ENCODE data around the gene HPCAL4. TPM values are rescaled to one million over a fixed set of nuclear protein-coding genes. Genes with fewer than 3 reads are reported as not detected.
A peak's percentile ranks its signal among the peaks of the same experiment; 100 is the strongest.

Gene HPCAL4
- total and polyA plus RNA-seq, 9 of the 15 experiments (the other 6 are each of a cell fraction or from before 2014, with no cell fraction given): 0.01 to 0.04 (median 0.04) TPM; not detected in 4

DNA sequence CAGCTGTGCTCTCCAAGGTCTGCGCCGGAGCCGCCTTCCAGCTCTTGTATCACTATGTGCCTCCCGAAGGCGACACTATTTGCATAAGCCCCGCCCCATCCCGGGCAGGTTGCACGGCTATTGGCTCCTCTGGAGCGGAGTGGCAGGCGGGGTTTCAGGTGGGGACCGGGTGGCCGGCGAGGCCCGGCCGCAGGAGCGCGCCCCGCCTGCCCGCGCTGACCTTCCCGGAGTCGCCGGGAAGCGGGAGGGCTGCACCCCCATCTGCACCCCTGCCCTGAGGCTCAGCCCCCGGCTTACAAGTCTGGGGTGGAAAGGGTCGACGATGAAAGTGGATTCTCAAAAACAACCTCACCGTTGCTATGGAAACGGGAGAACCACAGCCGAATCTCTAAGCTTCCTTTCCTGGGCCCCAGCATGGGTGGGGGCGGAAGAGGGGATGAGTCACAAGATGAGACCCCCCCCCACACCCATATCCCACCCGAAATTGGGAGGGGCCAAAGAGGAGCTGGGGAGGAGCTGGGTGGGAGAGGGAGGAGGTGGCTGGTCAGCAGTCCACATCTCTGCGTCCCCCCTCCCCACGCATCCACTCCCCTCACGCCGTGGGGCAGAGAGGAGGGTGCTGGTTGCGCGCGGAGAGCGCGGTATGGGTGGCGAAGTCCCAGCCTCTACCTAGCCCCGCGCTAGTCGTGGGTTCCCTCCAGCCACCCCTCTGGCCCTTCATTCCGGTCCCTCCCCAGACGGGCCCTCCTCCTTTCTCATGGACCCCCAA is at the start of gene HPCAL4 (continued):
- TF ChIP-seq, protein P1, sequence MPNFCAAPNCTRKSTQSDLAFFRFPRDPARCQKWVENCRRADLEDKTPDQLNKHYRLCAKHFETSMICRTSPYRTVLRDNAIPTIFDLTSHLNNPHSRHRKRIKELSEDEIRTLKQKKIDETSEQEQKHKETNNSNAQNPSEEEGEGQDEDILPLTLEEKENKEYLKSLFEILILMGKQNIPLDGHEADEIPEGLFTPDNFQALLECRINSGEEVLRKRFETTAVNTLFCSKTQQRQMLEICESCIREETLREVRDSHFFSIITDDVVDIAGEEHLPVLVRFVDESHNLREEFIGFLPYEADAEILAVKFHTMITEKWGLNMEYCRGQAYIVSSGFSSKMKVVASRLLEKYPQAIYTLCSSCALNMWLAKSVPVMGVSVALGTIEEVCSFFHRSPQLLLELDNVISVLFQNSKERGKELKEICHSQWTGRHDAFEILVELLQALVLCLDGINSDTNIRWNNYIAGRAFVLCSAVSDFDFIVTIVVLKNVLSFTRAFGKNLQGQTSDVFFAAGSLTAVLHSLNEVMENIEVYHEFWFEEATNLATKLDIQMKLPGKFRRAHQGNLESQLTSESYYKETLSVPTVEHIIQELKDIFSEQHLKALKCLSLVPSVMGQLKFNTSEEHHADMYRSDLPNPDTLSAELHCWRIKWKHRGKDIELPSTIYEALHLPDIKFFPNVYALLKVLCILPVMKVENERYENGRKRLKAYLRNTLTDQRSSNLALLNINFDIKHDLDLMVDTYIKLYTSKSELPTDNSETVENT (CRISPR knock-in tag; IDR thresholded peaks at IDR 0.05): no peak
- 0 out of 2 replicates have a peak, but pooled peaks have one; percentile 23 for TF ChIP-seq EGR1 (conservative IDR thresholded peaks at IDR 0.05)
- peak; percentile 22 for TF ChIP-seq PCBP1 (IDR thresholded peaks at IDR 0.05; ENCODE audit: low read depth, low read length, poor library complexity, severe bottlenecking)
- TF ChIP-seq, protein P2, sequence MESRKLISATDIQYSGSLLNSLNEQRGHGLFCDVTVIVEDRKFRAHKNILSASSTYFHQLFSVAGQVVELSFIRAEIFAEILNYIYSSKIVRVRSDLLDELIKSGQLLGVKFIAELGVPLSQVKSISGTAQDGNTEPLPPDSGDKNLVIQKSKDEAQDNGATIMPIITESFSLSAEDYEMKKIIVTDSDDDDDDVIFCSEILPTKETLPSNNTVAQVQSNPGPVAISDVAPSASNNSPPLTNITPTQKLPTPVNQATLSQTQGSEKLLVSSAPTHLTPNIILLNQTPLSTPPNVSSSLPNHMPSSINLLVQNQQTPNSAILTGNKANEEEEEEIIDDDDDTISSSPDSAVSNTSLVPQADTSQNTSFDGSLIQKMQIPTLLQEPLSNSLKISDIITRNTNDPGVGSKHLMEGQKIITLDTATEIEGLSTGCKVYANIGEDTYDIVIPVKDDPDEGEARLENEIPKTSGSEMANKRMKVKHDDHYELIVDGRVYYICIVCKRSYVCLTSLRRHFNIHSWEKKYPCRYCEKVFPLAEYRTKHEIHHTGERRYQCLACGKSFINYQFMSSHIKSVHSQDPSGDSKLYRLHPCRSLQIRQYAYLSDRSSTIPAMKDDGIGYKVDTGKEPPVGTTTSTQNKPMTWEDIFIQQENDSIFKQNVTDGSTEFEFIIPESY (CRISPR knock-in tag; IDR thresholded peaks at IDR 0.05): peak; percentile 78; the same call in 1 of the 2 replicates
- TF ChIP-seq ZNF445 (CRISPR knock-in tag; IDR thresholded peaks at IDR 0.05; ENCODE audit: low read depth): no peak
- TF ChIP-seq, protein P3, sequence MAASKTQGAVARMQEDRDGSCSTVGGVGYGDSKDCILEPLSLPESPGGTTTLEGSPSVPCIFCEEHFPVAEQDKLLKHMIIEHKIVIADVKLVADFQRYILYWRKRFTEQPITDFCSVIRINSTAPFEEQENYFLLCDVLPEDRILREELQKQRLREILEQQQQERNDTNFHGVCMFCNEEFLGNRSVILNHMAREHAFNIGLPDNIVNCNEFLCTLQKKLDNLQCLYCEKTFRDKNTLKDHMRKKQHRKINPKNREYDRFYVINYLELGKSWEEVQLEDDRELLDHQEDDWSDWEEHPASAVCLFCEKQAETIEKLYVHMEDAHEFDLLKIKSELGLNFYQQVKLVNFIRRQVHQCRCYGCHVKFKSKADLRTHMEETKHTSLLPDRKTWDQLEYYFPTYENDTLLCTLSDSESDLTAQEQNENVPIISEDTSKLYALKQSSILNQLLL (CRISPR knock-in tag; IDR thresholded peaks at IDR 0.05; ENCODE audit: borderline replicate concordance): no peak
- TF ChIP-seq, protein P4, sequence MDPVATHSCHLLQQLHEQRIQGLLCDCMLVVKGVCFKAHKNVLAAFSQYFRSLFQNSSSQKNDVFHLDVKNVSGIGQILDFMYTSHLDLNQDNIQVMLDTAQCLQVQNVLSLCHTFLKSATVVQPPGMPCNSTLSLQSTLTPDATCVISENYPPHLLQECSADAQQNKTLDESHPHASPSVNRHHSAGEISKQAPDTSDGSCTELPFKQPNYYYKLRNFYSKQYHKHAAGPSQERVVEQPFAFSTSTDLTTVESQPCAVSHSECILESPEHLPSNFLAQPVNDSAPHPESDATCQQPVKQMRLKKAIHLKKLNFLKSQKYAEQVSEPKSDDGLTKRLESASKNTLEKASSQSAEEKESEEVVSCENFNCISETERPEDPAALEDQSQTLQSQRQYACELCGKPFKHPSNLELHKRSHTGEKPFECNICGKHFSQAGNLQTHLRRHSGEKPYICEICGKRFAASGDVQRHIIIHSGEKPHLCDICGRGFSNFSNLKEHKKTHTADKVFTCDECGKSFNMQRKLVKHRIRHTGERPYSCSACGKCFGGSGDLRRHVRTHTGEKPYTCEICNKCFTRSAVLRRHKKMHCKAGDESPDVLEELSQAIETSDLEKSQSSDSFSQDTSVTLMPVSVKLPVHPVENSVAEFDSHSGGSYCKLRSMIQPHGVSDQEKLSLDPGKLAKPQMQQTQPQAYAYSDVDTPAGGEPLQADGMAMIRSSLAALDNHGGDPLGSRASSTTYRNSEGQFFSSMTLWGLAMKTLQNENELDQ (CRISPR knock-in tag; IDR thresholded peaks at IDR 0.05; ENCODE audit: borderline replicate concordance): no peak
- TF ChIP-seq, protein P5, sequence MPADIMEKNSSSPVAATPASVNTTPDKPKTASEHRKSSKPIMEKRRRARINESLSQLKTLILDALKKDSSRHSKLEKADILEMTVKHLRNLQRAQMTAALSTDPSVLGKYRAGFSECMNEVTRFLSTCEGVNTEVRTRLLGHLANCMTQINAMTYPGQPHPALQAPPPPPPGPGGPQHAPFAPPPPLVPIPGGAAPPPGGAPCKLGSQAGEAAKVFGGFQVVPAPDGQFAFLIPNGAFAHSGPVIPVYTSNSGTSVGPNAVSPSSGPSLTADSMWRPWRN (IDR thresholded peaks at IDR 0.05; ENCODE audit: low read depth): no peak
- no peak for TF ChIP-seq FOXK2 (conservative IDR thresholded peaks at IDR 0.05 in 1 of 2, IDR thresholded peaks at IDR 0.05 in 1 of 2; ENCODE audit: low read depth in 2 of 2)
